UCSD-AML1 (cell line): ENCODE results near the gene TIGD6.
"Not testable (repeated sequence)": the region's sequence is repeated elsewhere in the genome, so short reads cannot be mapped to it uniquely, and the experiment has no call there.

Source experiments
- DNase-seq: peaks from one replicate; lab custom pipeline; 2025; ENCODE audit not compliant: unreplicated experiment; lab: John Stamatoyannopoulos, UW

The TIGD6 gene

GRCh38 chr5:149943177-149943949 lies 57.1 kb downstream of the TIGD6 start:
- not testable (repeated sequence) for DNase-seq
